Measurements from ENCODE around the gene SLC5A1.
"Not testable (repeated sequence)": the region's sequence is repeated elsewhere in the genome, so short reads cannot be mapped to it uniquely, and the experiment has no call there.

Gene SLC5A1

DNA sequence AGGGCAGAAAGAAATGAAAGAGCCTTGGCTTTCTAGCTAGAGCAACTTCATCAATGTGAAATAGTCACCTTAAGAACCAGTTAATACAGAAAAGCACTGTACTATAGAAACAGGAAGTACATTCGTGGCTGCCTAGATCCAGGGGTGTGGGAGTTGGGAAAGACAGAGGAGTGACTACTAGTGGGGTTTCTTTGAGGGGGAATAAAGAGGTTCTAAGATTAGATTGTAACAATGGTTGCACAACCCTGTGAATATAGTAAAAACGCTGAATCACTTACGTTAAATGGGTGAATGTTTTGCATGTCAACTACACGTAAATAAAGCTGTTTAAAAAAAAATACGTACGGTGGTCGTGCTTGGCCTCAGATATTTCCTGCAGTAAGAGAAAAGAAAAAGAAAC is 107.6 kb downstream of the SLC5A1 start:
- not testable (repeated sequence) for DNase-seq

- not testable (repeated sequence) for DNase-seq
Observed at GRCh38 chr22:32151641-32152040, 108.6 kb downstream of the SLC5A1 start.

DNA sequence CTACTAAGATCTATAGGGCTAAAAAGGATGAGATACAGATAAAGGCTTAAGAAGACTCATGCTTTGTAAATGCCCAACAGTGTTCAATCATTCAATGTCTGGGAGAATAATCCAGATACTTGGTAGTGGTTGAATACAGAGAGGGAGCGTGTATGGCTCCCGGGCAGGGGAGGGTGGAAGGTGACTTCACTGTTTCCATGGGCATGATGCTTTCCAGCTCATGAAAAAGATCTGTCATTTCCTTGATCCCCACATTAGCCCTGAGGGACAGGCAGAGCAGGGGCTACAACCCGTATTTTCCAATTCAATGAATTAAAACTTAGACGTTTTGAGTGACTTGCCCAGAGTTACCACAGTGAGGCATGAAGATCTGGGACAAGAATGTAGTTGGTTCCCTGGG is 111.7 kb downstream of the SLC5A1 start:
- not testable (repeated sequence) for DNase-seq

GRCh38 chr22:32157632-32158031 is 114.6 kb downstream of the SLC5A1 start:
- DNase-seq = not testable (repeated sequence)

- DNase-seq = no peak
Observed at GRCh38 chr22:32158712-32159533, 115.9 kb downstream of the SLC5A1 start, which contains the start of gene C22orf42. TSS of gene C22orf42 (minus strand) at chr22:32159303. CDS start at chr22:32159215, 88 bp downstream.

DNA sequence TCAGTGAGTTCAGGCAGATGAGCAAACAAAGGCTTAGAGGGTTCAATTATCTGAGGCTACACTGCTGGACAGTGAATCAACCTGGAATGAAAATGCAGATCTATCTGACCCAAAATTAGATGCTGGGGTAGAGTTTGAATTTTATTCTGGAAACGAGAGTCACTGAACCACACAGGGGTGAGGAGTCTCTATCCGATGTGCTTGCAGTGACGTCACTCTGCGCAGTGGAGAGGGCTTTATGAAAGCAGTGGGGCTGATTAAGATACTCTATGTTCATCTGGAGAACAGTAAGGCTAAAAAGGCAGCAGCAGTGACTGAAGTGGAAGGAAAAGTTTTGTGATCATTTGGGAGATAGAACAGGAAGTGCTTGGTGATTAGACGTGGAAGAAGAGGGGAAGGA is 117.3 kb downstream of the SLC5A1 start:
- DNase-seq = not testable (repeated sequence)

Data from stimulated activated CD8-positive, alpha-beta memory T cell treated with anti-CD3 and anti-CD28 coated beads, Interleukin-4, amount 100 ng/mL, for 48 hours (primary cell).